ENCODE data around the gene POM121L2. TPM values are rescaled to one million over a fixed set of nuclear protein-coding genes. Genes with fewer than 3 reads are reported as not detected.

The POM121L2 gene
- total RNA-seq, 1 experiment from 2014 or later = not detected

DNA sequence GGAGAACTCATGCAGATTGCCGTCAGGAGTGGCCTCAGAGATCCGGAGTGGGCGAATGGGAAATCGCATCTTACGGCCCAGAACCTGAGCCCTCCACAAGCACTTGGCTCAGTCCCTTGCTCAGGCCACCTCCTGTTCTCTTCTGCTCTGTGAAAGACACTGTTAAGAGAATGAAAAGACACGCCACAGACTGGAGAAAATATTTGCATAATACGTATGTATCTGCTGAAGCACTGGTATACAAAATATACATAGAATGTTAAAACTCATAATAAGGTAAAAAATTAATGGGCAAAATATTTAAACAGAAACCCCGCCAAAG is 838 bp upstream of the POM121L2 start:
- Mint-ChIP-seq H3K36me3 (ENCODE audit: insufficient read depth, unreplicated experiment) (peaks cover 4% of the 10 kb centered on the region), H3K9me3 (ENCODE audit: unreplicated experiment) (peaks cover 12% of the 10 kb centered on the region), H3K4me3 (ENCODE audit: unreplicated experiment) (no peak overlapping the region), H3K27ac (ENCODE audit: unreplicated experiment) (no peak overlapping the region), H3K27me3 (ENCODE audit: insufficient read depth, unreplicated experiment) (peaks cover 7% of the 10 kb centered on the region), H3K4me1 (ENCODE audit: low read depth, unreplicated experiment) (no peaks in the 10 kb centered on the region)
- no peaks in the 10 kb centered on the region for H3K4me1 ChIP-seq
- no TSS peak for BruUV-seq (replicated peaks)
- H3K27me3 ChIP-seq (replicated peaks; ENCODE audit: control insufficient read depth, insufficient read depth, low read length) = no peaks in the 10 kb centered on the region
- intact Hi-C loops (cut with micrococcal nuclease; ENCODE audit: unreplicated experiment) = no loop called here
- CTCF ChIA-PET = no interaction called here
- TF ChIP-seq, protein P1, sequence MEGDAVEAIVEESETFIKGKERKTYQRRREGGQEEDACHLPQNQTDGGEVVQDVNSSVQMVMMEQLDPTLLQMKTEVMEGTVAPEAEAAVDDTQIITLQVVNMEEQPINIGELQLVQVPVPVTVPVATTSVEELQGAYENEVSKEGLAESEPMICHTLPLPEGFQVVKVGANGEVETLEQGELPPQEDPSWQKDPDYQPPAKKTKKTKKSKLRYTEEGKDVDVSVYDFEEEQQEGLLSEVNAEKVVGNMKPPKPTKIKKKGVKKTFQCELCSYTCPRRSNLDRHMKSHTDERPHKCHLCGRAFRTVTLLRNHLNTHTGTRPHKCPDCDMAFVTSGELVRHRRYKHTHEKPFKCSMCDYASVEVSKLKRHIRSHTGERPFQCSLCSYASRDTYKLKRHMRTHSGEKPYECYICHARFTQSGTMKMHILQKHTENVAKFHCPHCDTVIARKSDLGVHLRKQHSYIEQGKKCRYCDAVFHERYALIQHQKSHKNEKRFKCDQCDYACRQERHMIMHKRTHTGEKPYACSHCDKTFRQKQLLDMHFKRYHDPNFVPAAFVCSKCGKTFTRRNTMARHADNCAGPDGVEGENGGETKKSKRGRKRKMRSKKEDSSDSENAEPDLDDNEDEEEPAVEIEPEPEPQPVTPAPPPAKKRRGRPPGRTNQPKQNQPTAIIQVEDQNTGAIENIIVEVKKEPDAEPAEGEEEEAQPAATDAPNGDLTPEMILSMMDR (IDR thresholded peaks at IDR 0.05; ENCODE audit: insufficient read depth in 1 of 2, low read depth in 1 of 2, low read length in 1 of 2, severe bottlenecking in 1 of 2, unreplicated experiment in 1 of 2) = no peak
- no peak overlapping the region for H3K4me3 ChIP-seq (ENCODE audit: low read depth, low read length)
- peaks cover 12% of the 10 kb centered on the region for H3K9me3 ChIP-seq
- POLR2A ChIA-PET = no interaction called here
- H3K36me3 ChIP-seq (ENCODE audit: control insufficient read depth, insufficient read depth, low read length) = no peaks in the 10 kb centered on the region
- DNase-seq = no peak

DNA sequence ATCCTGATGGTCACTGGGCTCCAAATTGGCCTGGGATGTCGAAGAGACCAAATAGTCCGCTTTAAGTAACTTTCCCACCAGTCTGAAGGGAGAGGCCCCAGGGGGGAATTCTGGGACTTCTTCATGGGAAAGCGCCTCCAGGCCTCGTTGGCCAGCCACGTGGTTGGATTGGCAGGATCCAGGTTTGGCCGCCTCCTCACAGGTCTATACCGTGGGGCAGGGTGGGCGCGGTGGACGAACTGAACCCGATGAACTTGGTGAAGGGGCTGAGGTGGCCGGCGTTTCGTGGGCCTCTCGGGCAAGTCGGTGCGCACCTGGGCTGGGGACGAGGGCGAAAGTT is 297 bp downstream of the POM121L2 start:
- H3K4me3 ChIP-seq (ENCODE audit: low read depth, low read length) = no peak overlapping the region
- Mint-ChIP-seq H3K27ac (ENCODE audit: unreplicated experiment) (no peak overlapping the region), H3K4me1 (ENCODE audit: low read depth, unreplicated experiment) (no peaks in the 10 kb centered on the region), H3K4me3 (ENCODE audit: unreplicated experiment) (no peak overlapping the region), H3K36me3 (ENCODE audit: insufficient read depth, unreplicated experiment) (peaks cover 4% of the 10 kb centered on the region), H3K27me3 (ENCODE audit: insufficient read depth, unreplicated experiment) (peaks cover 2% of the 10 kb centered on the region), H3K9me3 (ENCODE audit: unreplicated experiment) (peaks cover 12% of the 10 kb centered on the region)
- no peaks in the 10 kb centered on the region for H3K27me3 ChIP-seq (replicated peaks; ENCODE audit: control insufficient read depth, insufficient read depth, low read length)
- no peak for DNase-seq
- CTCF ChIA-PET = no interaction called here
- H3K4me1 ChIP-seq = no peaks in the 10 kb centered on the region
- no peaks in the 10 kb centered on the region for H3K36me3 ChIP-seq (ENCODE audit: control insufficient read depth, insufficient read depth, low read length)
- BruUV-seq (replicated peaks) = no TSS peak
- intact Hi-C loops (cut with micrococcal nuclease; ENCODE audit: unreplicated experiment) = no loop called here
- POLR2A ChIA-PET = no interaction called here
- H3K9me3 ChIP-seq = peaks cover 12% of the 10 kb centered on the region
- TF ChIP-seq, protein P1 (IDR thresholded peaks at IDR 0.05; ENCODE audit: insufficient read depth in 1 of 2, low read depth in 1 of 2, low read length in 1 of 2, severe bottlenecking in 1 of 2, unreplicated experiment in 1 of 2) = no peak

DNA sequence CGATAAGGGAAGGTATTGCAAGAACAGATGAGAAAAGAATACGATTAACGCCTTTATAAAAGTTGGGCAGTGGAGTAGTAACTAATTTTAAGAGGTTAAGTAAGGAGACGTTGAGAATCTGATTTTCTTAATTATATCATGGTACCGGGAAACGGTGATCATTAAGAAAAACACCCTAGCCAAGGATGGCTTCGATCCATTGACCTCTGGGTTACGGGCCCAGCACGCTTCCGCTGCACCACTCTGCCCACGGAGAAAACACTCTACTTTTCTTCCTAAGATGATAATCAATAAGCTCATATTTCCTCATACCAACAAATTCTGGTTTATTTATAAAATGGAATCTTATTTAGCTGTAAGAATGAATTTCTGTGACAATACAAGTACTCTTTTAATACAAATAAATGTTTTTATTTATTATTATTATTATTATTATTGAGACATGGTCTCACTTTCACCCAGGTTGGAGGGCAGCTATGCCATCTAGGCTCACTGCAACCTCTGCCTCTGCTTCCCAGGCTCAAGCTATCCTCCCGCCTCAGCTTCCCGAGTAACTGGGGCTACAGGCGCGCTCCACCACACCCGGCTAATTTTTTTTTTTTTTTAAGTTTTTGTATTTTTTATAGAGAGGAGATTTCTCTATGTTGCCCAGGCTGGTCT is 8.3 kb downstream of the POM121L2 start:
- Mint-ChIP-seq H3K4me3 (ENCODE audit: unreplicated experiment) (no peak overlapping the region), H3K9me3 (ENCODE audit: unreplicated experiment) (no peaks in the 10 kb centered on the region)
- POLR2A ChIA-PET = no interaction called here

More for the DNA sequence above, 8.3 kb downstream of the POM121L2 start:
- H3K27me3 Mint-ChIP-seq (ENCODE audit: insufficient read depth, unreplicated experiment) = no peaks in the 10 kb centered on the region
- DNase-seq = no peak
- H3K27ac Mint-ChIP-seq (ENCODE audit: unreplicated experiment) = no peak overlapping the region
- Histone ChIP-seq H3K36me3 (ENCODE audit: control insufficient read depth, insufficient read depth, low read length) (no peaks in the 10 kb centered on the region), H3K4me1 (no peaks in the 10 kb centered on the region), H3K4me3 (ENCODE audit: low read depth, low read length) (no peak overlapping the region), H3K27me3 (replicated peaks; ENCODE audit: control insufficient read depth, insufficient read depth, low read length) (no peaks in the 10 kb centered on the region), H3K9me3 (no peaks in the 10 kb centered on the region)
- no TSS peak for BruUV-seq (replicated peaks)
- TF ChIP-seq, protein P1 (IDR thresholded peaks at IDR 0.05; ENCODE audit: insufficient read depth in 1 of 2, low read depth in 1 of 2, low read length in 1 of 2, severe bottlenecking in 1 of 2, unreplicated experiment in 1 of 2) = no peak
- intact Hi-C loops (cut with micrococcal nuclease; ENCODE audit: unreplicated experiment) = no loop called here
- H3K36me3 Mint-ChIP-seq (ENCODE audit: insufficient read depth, unreplicated experiment) = no peaks in the 10 kb centered on the region
- H3K4me1 Mint-ChIP-seq (ENCODE audit: low read depth, unreplicated experiment) = no peaks in the 10 kb centered on the region
- CTCF ChIA-PET = interaction anchor here (0.6 to 0.7 kb wide), 2 partner anchors 69 to 84 kb away, joined by 3 to 4 read pairs; no protein-coding TSS in a partner anchor
